ENCODE measurements around the gene DRICH1. TPM values are rescaled to one million over a fixed set of nuclear protein-coding genes. Genes with fewer than 3 reads are reported as not detected.
"Not testable (repeated sequence)": the region's sequence is repeated elsewhere in the genome, so short reads cannot be mapped to it uniquely, and the experiment has no call there.

Gene DRICH1
- total RNA-seq, 1 donor = 0.36 TPM

DNA sequence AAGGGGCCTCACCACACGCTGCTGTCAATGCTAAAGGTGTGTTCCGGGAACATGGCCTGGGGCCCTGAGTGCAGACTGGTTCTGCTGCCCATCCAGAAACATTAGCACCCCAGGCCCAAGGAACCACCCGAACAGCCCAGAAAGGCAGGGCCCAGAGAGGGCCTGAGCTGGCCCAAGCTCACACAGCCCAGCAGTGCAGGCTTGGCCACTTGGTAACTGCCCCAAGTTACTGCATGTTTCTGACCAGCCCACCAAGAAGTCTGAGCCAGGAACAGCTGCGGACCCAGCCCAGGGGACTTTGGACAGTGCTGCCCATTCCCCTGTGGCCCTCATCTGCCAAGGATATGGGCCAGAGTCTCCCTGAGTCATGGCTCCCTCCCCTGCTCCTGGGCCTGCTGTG is 39.3 kb upstream of the DRICH1 start:
- H3K9me3 ChIP-seq (ENCODE audit: low read depth, low read length); H3K4me2 ChIP-seq (ENCODE audit: insufficient read depth, low read length); DNase-seq (ENCODE audit: insufficient read length, low spot score, missing footprints); H3K27me3 ChIP-seq (ENCODE audit: insufficient read depth, low read length); H3K36me3 ChIP-seq (ENCODE audit: insufficient read depth, low read length); H3K4me1 ChIP-seq (ENCODE audit: insufficient read depth, low read length); H3K4me3 ChIP-seq (ENCODE audit: insufficient read depth, low read length); H4K20me1 ChIP-seq (ENCODE audit: insufficient read depth, low read length); H2AFZ ChIP-seq (ENCODE audit: low read length); H3K27ac ChIP-seq (ENCODE audit: low read depth, low read length); H3K79me2 ChIP-seq (ENCODE audit: insufficient read depth, low read length): not testable (repeated sequence)

DNA sequence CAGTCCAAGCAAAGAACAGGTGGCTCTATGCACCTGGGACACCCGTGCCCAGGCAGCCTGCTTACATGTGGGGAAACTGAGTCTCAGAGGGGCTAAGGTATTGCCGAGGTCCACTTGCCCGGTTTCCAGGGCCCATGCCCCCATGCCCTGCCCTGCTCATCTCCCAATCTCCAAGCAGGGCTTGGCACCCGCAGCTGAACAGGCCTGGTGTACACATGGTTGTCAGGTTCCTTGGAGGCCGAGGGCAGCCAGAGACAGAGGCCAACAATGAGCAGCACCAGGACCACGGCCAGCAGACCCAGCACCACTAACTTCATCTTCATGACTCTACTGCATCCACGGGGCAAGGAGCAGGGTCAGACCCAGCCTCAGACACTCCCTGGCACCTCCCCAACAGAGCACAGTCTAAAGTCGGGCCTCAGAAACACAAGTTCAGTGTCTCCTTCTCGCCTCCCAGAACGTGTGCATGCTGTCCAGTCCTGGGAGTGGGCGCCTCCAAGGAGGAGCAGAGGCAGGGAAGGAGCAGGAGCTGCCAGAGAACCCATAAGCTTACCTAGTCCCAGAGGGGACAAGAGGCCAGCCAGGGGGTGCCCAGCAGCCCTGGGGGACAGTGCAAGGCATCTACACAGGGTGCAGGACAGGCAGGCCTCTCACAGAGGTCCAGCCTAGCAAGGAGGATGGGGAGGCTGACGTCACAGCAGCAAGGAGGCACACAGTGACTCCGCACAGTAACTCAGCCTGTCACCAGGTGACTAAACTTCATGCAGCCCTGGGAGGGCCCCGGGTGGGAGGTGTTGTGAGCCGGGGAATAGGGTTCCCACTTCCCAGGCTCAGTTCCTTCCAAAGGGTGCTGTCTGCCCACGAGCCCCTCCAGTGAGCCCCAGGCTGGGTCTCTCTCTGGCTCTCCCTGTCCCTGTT is 38.5 kb upstream of the DRICH1 start:
- peak; percentile 59 for DNase-seq (ENCODE audit: insufficient read length, low spot score, missing footprints)
- Histone ChIP-seq H4K20me1 (ENCODE audit: insufficient read depth, low read length) (no peaks in the 10 kb centered on the region), H3K36me3 (ENCODE audit: insufficient read depth, low read length) (no peaks in the 10 kb centered on the region), H3K27me3 (ENCODE audit: insufficient read depth, low read length) (no peaks in the 10 kb centered on the region), H3K4me3 (ENCODE audit: insufficient read depth, low read length) (no peak overlapping the region), H3K4me1 (ENCODE audit: insufficient read depth, low read length) (no peaks in the 10 kb centered on the region), H2AFZ (ENCODE audit: low read length) (no peak overlapping the region), H3K9me3 (ENCODE audit: low read depth, low read length) (no peaks in the 10 kb centered on the region), H3K79me2 (ENCODE audit: insufficient read depth, low read length) (no peaks in the 10 kb centered on the region), H3K4me2 (ENCODE audit: insufficient read depth, low read length) (no peak overlapping the region), H3K27ac (ENCODE audit: low read depth, low read length) (no peak overlapping the region)
- TF ChIP-seq, protein P1, sequence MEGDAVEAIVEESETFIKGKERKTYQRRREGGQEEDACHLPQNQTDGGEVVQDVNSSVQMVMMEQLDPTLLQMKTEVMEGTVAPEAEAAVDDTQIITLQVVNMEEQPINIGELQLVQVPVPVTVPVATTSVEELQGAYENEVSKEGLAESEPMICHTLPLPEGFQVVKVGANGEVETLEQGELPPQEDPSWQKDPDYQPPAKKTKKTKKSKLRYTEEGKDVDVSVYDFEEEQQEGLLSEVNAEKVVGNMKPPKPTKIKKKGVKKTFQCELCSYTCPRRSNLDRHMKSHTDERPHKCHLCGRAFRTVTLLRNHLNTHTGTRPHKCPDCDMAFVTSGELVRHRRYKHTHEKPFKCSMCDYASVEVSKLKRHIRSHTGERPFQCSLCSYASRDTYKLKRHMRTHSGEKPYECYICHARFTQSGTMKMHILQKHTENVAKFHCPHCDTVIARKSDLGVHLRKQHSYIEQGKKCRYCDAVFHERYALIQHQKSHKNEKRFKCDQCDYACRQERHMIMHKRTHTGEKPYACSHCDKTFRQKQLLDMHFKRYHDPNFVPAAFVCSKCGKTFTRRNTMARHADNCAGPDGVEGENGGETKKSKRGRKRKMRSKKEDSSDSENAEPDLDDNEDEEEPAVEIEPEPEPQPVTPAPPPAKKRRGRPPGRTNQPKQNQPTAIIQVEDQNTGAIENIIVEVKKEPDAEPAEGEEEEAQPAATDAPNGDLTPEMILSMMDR (IDR thresholded peaks at IDR 0.05; ENCODE audit: extremely low read depth, low read depth, low read length) = no peak

DNA sequence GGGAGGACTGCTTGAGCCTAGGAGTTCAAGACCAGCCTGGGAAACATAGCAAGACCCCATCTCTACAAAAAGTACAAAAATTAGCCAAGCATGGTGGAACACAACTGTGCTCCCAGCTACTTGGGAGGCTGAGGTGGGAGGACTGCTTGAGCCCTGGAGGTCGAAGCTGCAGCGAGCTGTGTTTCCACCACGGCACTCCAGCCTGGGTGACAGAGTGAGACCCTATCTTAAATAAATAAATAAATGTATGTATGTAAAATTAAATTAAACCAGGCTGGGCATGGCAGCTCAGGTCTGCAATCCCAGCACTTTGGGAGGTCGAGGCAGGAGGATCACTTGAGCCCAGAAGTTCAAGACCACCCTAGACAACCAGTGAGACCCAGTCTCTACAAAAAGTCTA is 28.3 kb upstream of the DRICH1 start:
- H3K36me3 ChIP-seq (ENCODE audit: insufficient read depth, low read length); H3K4me2 ChIP-seq (ENCODE audit: insufficient read depth, low read length); H3K4me3 ChIP-seq (ENCODE audit: insufficient read depth, low read length); H3K27me3 ChIP-seq (ENCODE audit: insufficient read depth, low read length); H3K79me2 ChIP-seq (ENCODE audit: insufficient read depth, low read length); H3K4me1 ChIP-seq (ENCODE audit: insufficient read depth, low read length); H3K9me3 ChIP-seq (ENCODE audit: low read depth, low read length); H3K27ac ChIP-seq (ENCODE audit: low read depth, low read length); H2AFZ ChIP-seq (ENCODE audit: low read length); H4K20me1 ChIP-seq (ENCODE audit: insufficient read depth, low read length); DNase-seq (ENCODE audit: insufficient read length, low spot score, missing footprints): not testable (repeated sequence)

DNA sequence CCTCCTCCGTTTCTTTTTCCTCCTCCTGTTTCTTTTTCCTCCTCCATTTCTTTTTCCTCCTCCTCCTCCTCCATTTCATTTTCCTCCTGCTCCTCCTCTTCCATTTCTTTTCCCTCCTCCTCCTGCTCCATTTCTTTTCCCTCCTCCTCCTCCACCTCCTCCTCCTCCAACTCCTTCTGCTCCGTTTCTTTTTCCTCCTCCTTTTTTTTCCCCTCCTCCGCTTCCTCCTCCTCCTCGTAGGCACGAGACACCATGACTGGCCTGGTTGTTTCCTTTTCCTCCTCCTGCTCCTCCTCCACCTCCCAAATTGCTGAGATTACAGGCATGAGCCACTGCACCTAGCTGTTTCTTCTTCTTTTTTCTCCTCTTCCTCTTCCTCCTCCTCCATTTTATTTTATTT is 25.6 kb upstream of the DRICH1 start:
- peak; percentile 60 for DNase-seq (ENCODE audit: insufficient read length, low spot score, missing footprints)
- no peak overlapping the region for H3K4me2 ChIP-seq (ENCODE audit: insufficient read depth, low read length)

More for the DNA sequence above, 25.6 kb upstream of the DRICH1 start:
- Histone ChIP-seq H3K9me3 (ENCODE audit: low read depth, low read length) (no peaks in the 10 kb centered on the region), H3K4me3 (ENCODE audit: insufficient read depth, low read length) (no peak overlapping the region), H3K27me3 (ENCODE audit: insufficient read depth, low read length) (no peaks in the 10 kb centered on the region), H3K79me2 (ENCODE audit: insufficient read depth, low read length) (no peaks in the 10 kb centered on the region), H3K4me1 (ENCODE audit: insufficient read depth, low read length) (peaks cover 2% of the 10 kb centered on the region), H2AFZ (ENCODE audit: low read length) (no peak overlapping the region), H3K36me3 (ENCODE audit: insufficient read depth, low read length) (no peaks in the 10 kb centered on the region), H3K27ac (ENCODE audit: low read depth, low read length) (no peak overlapping the region), H4K20me1 (ENCODE audit: insufficient read depth, low read length) (no peaks in the 10 kb centered on the region)
- TF ChIP-seq, protein P1 (IDR thresholded peaks at IDR 0.05; ENCODE audit: extremely low read depth, low read depth, low read length) = no peak

All from osteoblast (primary cell).